GM08714 (cell line): ENCODE results near the gene NCS1.

Experiments
- H3K4me3 ChIP-seq: fragments of 200-500 bp; sonication (Bioruptor generic); 2 replicates; pipeline ENCODE4 v1.5.1; 2014; ENCODE audit warnings: mild to moderate bottlenecking, low read length, inconsistent platforms
- ZNF274 ChIP-seq: IDR thresholded peaks from 2 replicates; pipeline ENCODE4 v1.6.1; 2012; ENCODE audit warnings: mild to moderate bottlenecking, low read depth, low read length

The NCS1 gene

DNA sequence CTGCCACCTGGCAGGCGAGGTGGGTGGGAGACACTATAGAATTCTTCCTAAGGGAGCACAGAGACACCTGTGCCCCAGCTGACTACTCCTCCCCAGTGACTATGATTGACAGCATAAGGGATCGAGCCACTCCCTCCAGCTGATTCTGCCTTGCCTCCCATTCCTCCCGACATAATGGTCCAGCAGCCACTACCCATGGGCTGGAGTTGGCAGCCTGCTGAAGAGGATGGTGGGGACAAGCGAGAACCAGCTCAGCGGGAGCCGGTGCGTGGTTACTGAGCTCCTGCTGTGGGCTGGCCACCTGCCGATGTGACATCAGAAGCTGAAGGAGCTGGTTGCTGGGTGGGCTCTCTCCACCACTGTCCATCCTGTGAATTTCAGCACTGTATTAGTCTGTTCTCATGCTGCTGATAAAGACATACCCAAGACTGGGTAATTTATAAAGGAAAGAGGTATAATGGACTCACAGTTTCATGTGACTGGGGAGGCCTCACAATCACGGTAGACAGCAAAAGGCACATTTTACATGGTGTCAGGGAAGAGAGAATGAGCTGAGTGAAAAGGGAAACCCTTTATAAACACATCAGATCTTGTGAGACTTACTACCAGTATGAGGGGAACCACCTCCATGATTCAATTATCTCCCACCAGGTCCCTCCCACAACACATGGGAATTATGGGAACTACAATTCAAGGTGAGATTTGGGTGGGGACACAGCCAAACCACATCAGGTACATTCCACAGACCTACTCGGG, 12.1 kb upstream of the NCS1 start:
- H3K4me3 ChIP-seq = no peak overlapping the region
- TF ChIP-seq ZNF274 = no peak

DNA sequence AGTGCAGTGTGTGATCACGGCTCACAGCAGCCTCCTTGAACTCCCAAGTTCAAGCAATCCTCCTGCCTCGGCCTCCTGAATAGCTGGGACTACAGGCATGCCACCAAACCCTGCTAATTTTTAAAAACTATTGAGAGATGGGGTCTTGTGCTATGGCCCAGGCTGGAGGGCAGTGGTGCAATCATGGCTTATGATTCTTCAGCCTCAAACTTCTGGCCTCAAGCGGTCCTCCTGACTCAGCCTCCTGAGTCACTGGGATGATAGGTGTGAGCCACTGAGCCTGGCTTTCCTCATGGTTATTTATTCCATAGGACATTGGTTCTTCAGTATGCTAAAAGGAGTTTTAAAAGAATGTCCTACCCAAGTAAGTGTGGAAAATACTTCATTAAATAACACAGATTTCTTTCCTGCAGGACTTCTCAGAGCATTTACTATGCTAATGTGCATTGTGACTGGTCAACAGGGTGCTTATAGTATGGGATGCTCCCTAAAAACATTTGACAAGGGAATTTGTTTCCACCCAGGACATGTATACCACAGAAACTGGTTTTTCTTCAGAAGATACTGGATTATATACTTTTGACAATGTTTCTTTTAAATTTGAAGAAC, 11.2 kb upstream of the NCS1 start:
- TF ChIP-seq ZNF274 = no peak

DNA sequence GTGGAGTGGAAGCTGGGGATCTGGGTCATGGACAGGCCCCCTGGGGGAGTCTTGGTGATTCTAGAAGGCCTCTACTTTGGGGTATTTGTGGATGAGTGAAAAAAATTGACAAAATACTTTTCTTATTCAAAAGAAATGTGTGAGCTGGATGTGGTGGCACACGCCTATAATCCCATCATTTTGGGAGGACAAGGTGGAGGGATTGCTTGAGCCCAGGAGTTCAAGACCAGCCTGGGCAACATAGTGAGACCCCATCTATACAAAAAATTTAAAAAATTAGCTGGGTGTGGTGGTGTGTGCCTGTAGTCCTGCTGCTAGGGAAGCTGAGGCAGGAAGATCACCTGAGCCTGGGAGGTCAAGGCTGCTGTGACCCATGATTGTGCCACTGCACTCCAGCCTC, 6.6 kb upstream of the NCS1 start:
- no peak overlapping the region for H3K4me3 ChIP-seq
- TF ChIP-seq ZNF274 = no peak

More for the DNA sequence above, 11.2 kb upstream of the NCS1 start:
- no peak overlapping the region for H3K4me3 ChIP-seq

DNA sequence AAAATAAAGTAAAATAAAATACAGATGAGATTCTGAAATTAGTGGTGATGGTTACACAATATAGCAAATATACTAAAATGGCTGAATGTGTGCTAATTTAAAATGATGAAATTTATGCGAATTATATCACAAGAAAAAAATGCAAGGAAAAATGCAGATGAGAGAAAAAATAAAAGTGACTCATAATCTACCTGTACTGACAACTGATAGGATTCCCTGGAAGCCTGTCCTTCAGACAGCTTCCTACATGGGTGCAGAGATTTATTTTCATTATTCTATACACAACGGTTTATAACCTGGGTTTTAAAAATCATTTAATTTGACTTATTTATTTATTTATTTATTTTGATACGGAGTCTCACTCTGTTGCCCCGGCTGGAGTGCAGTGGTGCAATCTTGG, 5.8 kb upstream of the NCS1 start:
- no peak overlapping the region for H3K4me3 ChIP-seq
- TF ChIP-seq ZNF274 = no peak

DNA sequence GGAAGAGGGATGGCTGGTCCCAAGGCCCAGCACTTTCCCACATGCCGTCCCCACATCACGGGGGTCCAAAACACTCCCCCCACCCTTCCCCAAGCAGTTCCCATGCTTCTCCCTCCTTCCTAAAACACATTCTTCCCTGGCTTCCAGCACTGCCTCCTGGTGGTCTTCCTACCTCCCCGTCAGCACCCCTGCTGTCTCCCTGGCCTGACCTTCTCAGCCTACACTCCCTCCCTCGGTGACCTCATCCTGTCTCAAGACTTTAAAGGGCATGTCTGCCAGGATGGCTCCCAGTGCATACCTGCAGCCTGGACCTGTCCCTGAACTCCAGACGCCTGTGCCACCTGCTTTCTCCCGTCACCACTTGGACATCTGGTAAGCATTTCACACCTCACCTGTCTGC, 4.3 kb upstream of the NCS1 start:
- TF ChIP-seq ZNF274 = no peak
- H3K4me3 ChIP-seq = no peak overlapping the region

DNA sequence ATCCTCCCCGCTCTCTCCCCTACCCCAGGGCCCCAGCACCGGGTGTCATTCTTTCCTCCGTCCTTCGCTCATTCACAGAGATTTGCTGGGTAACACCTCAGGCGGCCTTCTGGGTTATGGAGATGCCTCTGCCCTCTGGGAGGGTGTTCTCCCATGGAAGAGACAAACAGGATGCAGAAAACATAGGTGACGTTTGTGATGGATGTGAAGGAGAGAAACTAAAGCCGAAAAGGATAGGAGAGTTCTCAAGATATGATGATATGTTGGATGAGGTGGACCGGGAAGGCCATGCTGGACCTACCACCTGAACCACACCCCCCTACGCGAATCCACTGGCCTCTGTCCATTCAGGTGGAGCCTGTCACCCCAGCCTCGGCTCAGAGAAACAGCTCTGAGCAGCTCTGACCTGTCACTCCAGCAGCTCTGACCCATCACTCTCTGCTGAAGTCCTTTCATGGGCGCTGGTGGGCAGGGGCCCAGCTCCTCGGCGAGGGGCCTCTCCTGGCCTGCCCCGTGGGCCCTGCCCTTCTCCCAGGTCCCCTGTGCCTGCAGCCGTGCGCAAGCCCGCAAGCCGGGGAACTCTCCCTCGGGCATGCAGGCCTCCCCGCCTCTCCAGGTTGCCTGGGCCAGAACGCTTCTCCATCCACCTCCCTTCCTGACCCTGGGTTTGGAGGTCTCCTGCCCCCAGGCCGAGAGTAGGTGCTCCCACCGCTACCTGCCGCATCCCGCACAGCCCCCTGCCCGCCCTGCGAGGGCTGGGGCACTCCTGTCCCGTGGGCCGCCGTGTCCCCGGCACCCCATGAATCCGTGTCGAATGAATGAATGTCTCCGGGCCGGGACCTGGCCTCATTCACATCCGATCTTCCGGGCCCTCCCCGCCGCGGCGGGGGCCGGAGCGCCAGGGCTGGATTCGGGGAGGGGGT, 717 bp upstream of the NCS1 start:
- TF ChIP-seq ZNF274 = no peak

DNA sequence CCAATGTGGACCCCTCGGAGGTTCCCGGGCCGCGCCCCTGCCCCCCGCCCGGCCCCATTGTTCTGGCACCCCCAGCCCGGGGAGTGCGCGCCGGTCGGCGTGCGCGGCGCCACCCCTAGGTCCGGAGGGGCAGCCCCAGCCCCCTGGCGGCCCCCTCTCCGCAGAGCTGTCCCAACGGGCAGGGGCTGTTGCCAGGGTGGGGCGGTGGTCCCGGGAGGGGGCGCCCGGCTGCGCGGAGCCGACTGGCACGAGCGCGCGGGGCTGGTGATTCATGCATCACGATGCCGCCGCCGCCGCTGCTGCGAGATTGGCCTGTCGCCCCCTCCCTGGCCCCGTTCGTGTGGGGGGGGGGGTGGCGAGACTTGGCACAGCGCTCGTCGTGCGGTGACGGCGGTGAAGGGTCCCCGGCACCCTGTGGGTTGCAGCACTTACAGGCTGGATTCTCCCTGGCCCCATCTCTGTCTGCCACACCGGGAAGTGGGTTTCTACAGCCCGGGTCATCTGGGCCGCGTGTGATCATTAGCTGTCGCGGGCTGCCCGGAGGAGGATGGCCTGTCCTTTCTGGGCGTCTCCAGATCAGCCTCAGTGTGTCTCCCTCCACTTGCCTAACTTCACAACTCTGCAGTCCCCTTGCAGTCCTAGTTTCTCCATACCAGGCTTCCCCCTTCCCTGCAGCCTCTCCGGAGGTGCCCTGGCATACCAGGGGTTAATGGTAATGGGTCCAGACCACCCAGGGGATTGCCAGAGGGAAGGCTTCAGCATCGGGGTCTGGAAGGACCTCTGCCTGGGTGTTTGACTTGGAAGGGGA, 858 bp downstream of the NCS1 start:
- TF ChIP-seq ZNF274 = no peak
- H3K4me3 ChIP-seq = no peak overlapping the region

More for the DNA sequence above, 717 bp upstream of the NCS1 start:
- H3K4me3 ChIP-seq = no peak overlapping the region

DNA sequence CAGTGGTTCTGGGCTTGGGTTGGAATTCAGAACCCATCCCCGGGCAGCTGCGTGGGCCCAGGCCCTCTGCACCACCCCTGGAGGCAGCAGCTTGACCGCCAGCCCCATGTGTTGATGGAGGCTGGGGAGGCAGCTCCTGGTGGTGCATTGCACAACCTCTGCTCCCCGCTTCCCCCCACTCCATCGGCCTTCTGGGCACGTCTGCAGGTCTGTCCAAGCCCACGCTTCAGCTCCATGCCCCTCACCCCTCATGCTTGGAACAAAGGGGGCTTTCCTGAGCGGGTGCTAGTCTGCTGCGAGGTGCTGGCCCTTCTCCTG, 1.4 kb downstream of the NCS1 start:
- H3K4me3 ChIP-seq = no peak overlapping the region
- no peak for TF ChIP-seq ZNF274

DNA sequence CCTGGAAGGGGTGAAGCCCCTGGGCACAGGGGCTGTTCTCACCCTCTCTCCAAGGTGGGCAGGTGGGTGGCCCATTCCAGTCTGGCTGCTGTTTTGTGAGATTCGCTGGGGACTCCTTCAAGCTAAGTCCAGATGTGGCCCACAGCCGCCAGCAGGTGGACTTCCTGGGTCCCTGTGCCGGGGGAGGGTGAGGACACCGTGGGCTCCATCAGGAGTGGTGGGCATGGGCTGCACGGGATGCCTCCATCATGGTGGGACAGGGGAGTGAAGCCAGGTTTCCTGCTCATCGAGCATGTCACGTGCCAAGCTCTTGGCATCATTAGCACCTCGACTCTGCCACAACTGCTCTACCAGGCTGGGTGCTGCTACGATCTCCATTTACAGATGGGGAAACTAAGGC, 1.8 kb downstream of the NCS1 start:
- TF ChIP-seq ZNF274 = no peak
- no peak overlapping the region for H3K4me3 ChIP-seq

DNA sequence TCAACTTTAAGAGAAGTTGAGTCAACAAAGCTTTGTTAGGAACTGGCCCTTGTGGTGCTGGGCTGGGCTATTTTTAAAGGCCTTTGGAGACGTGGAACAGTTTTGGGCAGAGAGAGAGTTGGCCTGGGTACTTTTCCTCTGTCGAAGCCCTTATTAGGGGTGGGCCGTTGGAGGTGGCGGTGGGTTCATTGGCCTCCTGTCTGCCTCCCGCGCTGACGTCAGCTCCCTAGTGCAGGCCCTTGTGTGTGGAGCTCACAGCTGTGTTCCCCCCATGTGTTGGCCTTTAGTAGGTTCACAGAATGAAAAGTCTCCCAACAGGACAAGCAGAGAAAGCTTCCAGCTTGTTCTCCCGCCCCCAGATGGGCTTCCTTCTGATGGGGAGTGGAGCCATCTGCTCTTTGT, 2.7 kb downstream of the NCS1 start:
- TF ChIP-seq ZNF274 = no peak
- H3K4me3 ChIP-seq = no peak overlapping the region

DNA sequence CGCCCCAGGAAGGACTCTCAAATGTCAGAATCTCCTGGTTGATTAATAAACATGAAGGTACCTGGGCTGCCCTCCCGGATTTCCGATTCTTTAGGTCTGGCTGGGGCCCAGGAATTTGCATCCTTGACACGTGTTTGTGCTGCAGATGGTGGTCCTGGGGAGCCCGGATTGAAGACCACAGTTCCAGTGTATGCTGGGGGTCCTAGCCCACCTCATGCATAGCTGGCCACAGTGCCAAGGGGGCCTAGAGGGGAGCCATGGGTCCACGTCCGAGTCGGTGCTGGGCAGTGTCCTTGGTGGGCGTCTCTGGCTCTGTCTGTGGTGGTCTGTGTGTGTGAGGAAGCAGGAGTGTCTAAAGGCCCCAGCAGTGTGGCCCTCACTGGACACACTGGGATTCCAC, 3.2 kb downstream of the NCS1 start:
- no peak overlapping the region for H3K4me3 ChIP-seq
- no peak for TF ChIP-seq ZNF274

DNA sequence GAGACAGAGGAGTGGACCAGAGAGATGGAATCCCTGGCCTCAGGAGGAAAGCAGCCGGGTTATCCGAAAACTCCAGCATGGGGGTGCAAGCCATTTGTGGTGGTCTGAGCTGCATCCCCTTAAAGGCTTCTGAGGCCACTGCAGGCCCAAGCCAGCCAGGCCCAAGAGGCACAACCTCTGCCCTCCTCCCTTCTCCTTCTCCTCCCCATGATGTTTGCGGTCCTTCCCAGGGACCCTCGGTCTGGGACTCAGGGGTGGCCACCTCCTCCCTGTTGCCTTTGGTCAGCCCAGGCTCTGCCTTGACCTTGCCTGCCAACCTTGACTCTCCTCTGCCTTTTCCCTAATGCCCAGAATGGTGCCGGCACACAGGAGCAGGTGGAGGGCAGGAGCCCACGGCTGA, 4.6 kb downstream of the NCS1 start:
- H3K4me3 ChIP-seq = no peak overlapping the region
- TF ChIP-seq ZNF274 = no peak

DNA sequence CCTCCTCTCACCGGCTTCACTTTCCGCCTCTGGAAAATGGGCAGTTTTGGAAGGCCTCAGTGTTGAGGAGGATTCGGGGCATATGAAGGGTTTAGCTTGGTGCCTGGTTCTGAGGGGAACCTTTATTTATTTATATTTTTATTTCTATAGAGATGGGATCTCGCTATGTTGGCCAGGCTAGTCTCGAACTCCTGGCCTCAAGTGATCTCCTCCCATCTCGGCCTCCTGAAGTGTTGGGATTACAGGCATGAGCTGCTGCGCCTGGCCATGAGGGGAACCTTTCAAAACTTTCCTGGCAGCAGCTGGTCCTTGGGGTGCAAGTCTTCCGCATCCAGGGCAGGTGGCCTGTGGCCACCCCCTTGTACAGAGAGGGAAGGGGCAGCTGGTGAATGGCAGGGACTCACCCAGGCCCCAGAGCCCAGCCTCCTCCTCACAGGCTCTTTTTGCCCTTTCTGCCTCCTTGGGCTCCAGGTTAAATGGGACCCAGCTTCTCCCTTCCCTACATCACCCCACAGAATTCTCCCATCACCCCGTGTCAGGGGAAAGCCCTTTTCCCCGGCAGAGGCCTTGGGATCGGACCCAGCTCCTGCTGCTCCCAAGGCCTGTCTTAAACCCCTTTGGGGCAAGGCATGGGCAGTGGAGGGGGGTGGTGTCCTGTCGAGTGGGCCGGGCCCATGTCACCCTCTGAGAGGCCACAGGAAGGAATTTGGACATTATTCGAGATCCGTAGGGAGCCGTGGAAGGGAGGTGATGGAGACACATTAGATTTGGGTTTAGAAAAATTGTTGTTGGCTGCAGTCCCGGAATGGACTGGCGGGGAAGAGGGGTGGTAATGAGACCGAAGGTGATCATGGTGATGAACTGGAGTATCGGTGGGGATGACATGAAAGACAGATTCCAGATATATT, 5.9 kb downstream of the NCS1 start:
- no peak for TF ChIP-seq ZNF274
- no peak overlapping the region for H3K4me3 ChIP-seq
